Hematopoietic multipotent progenitor cell (in vitro differentiated cells): ENCODE data around the gene GNA12. TPM values are rescaled to one million over a fixed set of nuclear protein-coding genes. Genes with fewer than 3 reads are reported as not detected.

Experiments used
- DNase-seq, 3 donors: peaks; one replicate each; pipeline ENCODE4 v3.0.0-alpha.2; 2011 to 2015; ENCODE audit warnings: low read depth in 2 of 3, low spot score in 2 of 3
- total RNA-seq: library from RNA; depleted of rRNA; stranded (reverse); fragments of >200 nt; gene quantifications from one replicate; pipeline ENCODE4 v1.2.3, GENCODE V29; 2012

The GNA12 gene
- total RNA-seq, 1 donor = 48.2 TPM

GRCh38 chr7:2719007-2719406, 125.1 kb downstream of the GNA12 start:
- DNase-seq = peak in 2 of 3 donors; percentile 76 to 82

DNA sequence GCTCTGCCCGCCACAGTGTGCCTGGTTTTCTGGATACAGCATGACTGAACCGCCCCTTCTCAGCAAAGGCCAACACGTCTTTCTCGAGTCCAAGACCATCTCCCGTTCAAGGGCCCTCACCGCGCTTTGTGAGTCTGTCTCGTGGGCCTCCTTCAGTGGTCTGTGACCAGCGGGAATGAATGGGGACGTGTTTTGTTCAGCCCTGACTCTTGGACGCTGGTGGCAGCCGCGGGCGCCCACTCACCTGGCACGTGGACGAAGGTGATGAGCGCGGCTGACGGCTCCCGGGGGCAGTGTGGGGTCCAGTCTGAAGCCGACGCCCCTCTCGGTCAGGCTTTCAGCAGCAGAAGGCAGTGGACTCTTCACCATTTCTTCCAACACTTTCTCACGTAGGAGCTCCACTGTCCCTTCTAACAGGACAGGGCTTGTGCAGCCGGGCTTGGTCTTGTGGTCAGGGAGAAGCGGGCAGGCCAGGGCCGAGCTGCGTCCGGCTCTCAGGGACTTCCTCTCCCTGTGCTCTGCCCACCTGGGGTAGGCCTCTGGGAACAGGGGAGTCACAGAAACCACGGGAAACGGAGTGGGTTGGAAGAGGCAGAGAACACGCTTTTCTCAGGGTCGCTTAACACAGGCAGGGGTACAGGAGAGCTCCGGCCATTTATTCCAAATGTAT, 125.7 kb downstream of the GNA12 start:
- no peak for DNase-seq

- peak in 2 of 3 donors; percentile 82 to 92 for DNase-seq
Observed at GRCh38 chr7:2717293-2718261, 126.5 kb downstream of the GNA12 start.

GRCh38 chr7:2716906-2717292, 127.2 kb downstream of the GNA12 start:
- DNase-seq = no peak

- DNase-seq = no peak
Observed at GRCh38 chr7:2716488-2716887, 127.6 kb downstream of the GNA12 start.

DNA sequence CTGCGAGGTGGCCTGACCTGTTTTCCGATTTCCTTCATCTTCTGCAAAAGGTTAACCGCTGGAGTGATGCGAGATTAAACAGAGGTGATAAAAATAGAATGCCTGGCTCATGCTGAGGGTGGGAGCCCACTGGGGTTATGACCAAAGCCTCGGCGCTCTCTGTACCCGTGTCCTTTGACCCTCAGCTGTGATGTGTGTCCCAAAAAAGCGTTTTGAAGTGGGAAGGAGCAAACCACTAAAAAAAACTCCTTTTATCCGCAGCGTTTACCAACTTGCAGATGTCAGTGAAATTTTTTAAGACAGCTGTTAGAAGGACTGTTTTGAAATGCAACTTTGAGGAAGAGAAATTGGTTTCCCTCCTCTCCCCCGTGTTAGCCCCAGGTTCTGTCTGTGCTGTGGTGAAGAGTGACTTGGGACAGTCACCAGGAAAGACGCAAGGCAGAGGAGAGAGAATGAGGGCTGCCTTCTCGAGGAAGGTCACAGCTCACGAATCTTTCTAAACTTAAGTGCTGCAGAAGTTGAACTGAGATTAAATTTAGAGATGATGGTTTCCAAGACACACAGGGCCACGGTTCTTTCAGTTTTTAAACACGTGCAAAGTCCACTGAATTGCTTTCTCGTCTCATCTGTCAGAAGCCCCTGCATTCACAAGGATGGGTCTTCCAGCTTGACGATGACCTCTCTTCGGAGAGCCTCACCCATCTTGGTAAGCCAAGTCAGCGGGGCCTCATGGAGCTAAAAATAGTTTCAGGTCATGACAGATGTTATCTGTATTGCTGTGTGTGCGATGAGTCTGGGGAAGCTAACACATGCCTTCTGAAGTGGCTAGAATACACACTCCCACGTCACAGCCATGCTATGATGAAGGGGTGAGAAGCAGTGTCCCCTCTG, 128.5 kb downstream of the GNA12 start:
- DNase-seq = no peak

- DNase-seq = no peak
Observed at GRCh38 chr7:2714636-2715035, 129.5 kb downstream of the GNA12 start.

GRCh38 chr7:2713978-2714377, 130.1 kb downstream of the GNA12 start:
- DNase-seq = no peak

GRCh38 chr7:2713370-2713769, 130.7 kb downstream of the GNA12 start:
- DNase-seq = peak in 2 of 3 donors; percentile 71 to 73

GRCh38 chr7:2711895-2712675, 132.0 kb downstream of the GNA12 start:
- no peak for DNase-seq

- DNase-seq = peak in 1 of 3 donors; percentile 52
Observed at GRCh38 chr7:2710901-2711551, 133.1 kb downstream of the GNA12 start.

DNA sequence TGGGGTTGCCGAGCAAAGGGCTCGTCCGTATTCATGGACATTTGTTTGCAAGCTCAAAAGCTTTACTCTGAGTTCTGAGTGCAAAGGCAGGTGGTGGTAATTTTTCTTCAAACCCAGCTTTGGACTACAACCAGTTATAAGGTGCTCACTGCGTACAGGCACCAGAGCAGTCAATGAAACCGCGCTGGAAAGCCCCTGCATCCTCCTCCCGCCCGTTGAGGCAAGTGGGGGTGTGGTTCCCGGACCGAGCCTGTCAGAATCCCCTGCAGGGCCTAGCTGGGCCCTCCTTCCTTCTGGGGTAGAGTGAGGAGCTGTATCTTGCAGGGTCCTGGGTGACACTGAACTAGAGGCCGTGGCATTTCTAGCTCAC, 133.8 kb downstream of the GNA12 start:
- DNase-seq = no peak

- DNase-seq = peak; percentile 72 to 81 (median 80)
Observed at GRCh38 chr7:2709553-2710285, 134.4 kb downstream of the GNA12 start.

DNA sequence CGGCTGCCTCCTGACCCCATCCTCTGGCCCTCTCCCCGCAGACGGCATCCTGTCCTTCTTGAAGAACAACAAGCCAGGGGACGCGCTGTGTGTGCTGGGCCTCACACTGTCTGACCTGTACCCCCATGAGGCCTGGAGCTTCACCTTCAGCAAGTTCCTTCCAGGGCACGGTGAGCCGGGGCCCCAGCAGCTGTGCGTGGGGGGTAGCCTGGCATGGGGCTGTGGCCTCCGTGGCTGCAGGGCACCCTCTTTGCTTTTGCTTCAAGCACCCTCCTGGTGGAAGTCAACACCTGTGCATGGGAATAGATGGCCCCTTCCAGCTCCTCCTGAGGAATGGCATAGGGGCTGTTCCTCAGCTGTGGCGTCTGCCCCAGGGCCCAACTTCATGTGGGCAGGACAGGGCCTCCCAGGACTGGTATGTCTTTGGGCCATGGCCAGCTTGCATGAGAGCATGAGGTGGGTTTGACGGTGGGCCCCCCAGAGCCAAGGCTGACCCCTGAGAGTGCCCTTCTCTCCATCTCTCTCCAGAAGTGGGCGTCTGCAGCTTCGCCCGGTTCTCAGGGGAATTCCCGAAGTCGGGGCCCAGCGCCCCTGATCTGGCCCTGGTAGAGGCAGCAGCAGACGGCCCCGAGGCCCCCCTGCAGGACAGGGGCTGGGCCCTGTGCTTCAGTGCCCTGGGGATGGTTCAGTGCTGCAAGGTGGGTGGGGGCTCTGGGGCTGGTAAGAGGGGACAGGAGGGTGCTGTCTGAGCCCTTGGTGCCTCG, 135.4 kb downstream of the GNA12 start:
- DNase-seq = no peak

GRCh38 chr7:2708041-2708440, 136.1 kb downstream of the GNA12 start:
- no peak for DNase-seq

DNA sequence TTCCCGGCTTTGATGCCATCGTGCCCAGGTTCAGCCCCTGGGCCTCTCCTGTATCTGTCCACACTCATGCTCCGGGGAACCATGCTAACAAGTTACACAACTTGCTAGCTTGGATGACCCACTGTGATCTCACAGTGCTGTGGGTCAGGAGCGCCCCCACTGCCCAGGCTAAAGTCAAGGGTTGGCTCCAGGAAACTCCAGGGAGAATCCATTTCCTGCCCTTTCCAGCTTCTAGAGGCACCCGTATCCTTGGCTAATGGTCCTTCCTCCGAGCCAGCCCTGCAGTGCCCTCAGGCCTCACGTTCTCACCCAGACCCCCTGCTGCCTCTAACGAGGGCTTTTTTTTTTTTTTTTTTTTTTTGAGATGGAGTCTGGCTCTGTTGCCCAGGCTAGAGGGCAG, 136.6 kb downstream of the GNA12 start:
- no peak for DNase-seq

GRCh38 chr7:2706685-2707126, 137.4 kb downstream of the GNA12 start:
- no peak for DNase-seq
